Lower lobe of right lung (tissue), 2 donors: ENCODE results near the gene HAGHL. TPM values are rescaled to one million over a fixed set of nuclear protein-coding genes. Genes with fewer than 3 reads are reported as not detected.
A peak's percentile ranks its signal among the peaks of the same experiment; 100 is the strongest.

ENCODE experiments used
- ATAC-seq, 2 donors: fragments of 200-7000 bp; cut with Tn5 transposase; one replicate each; pipeline ENCODE4 v1.9.1; 2020 to 2022; ENCODE audit warnings: mild to moderate bottlenecking in 2 of 2, moderate library complexity in 2 of 2
- DNase-seq: peaks from one replicate; pipeline ENCODE4 v3.0.0-alpha.2; 2020
- H3K27ac ChIP-seq: fragments of 200-600 bp; one replicate; pipeline ENCODE4 v1.8.0; 2022
- H3K27me3 ChIP-seq: fragments of 200-600 bp; one replicate; pipeline ENCODE4 v1.8.0; 2022; ENCODE audit warnings: low read depth
- H3K36me3 ChIP-seq: fragments of 200-600 bp; one replicate; pipeline ENCODE4 v1.8.0; 2022; ENCODE audit warnings: mild to moderate bottlenecking
- H3K4me1 ChIP-seq: fragments of 200-600 bp; one replicate; pipeline ENCODE4 v1.8.0; 2022
- H3K4me3 ChIP-seq: fragments of 200-600 bp; one replicate; pipeline ENCODE4 v1.8.0; 2022; ENCODE audit warnings: mild to moderate bottlenecking
- H3K9me3 ChIP-seq: fragments of 200-600 bp; one replicate; pipeline ENCODE4 v1.8.0; 2022
- CTCF ChIP-seq: fragments of 200-600 bp; IDR thresholded peaks from one replicate; pipeline ENCODE4 v1.8.0; 2022; ENCODE audit warnings: antibody characterized with exemption, mild to moderate bottlenecking
- intact Hi-C: fragments of 100-400 bp; cut with DNase I; formaldehyde crosslinking; loops from one replicate; pipeline ENCODE4 v1.11.0; 2022
- total RNA-seq: library from RNA; stranded (reverse); fragmentation: NEBNext Ultra II Directional; extraction: Animal tissue kit (Norgen Biotek cat#: 25700); gene quantifications from one replicate; pipeline ENCODE4 v1.2.1, GENCODE V29; 2021
- donor health status: DM: no; HTN: yes; CAD: no; lungs with severe emphysema.

HAGHL gene
- total RNA-seq, 1 donor from 2014 or later, result 15.6 TPM

- Histone ChIP-seq H3K36me3 (no peaks in the 10 kb centered on the region), H3K27ac (no peak overlapping the region), H3K4me3 (no peak overlapping the region), H3K9me3 (no peaks in the 10 kb centered on the region), H3K27me3 (peaks cover 86% of the 10 kb centered on the region), H3K4me1 (peaks cover 26% of the 10 kb centered on the region)
- ATAC-seq, result no peak
- TF ChIP-seq CTCF, result no peak
- intact Hi-C loops, result no loop called here
- no peak for DNase-seq
Observed at GRCh38 chr16:698911-699671, 27.8 kb upstream of the HAGHL start.

GRCh38 chr16:700684-701584 lies 26.0 kb upstream of the HAGHL start:
- no peak for TF ChIP-seq CTCF
- Histone ChIP-seq H3K36me3 (no peaks in the 10 kb centered on the region), H3K4me1 (peaks cover 11% of the 10 kb centered on the region), H3K9me3 (no peaks in the 10 kb centered on the region), H3K27me3 (peaks cover 82% of the 10 kb centered on the region), H3K4me3 (no peak overlapping the region), H3K27ac (no peak overlapping the region)
- DNase-seq, result no peak
- peak; percentile 47 to 61 for ATAC-seq
- intact Hi-C loops, result no loop called here

- Histone ChIP-seq H3K27me3 (peaks cover 84% of the 10 kb centered on the region), H3K4me3 (no peak overlapping the region), H3K4me1 (peaks cover 11% of the 10 kb centered on the region), H3K36me3 (no peaks in the 10 kb centered on the region), H3K27ac (no peak overlapping the region), H3K9me3 (no peaks in the 10 kb centered on the region)
- no peak for DNase-seq
- no peak for TF ChIP-seq CTCF
- intact Hi-C loops, result no loop called here
- no peak for ATAC-seq
Observed at GRCh38 chr16:702341-702740, 24.6 kb upstream of the HAGHL start.

GRCh38 chr16:703406-703805 lies 23.5 kb upstream of the HAGHL start:
- Histone ChIP-seq H3K9me3 (no peaks in the 10 kb centered on the region), H3K4me1 (peaks cover 11% of the 10 kb centered on the region), H3K27me3 (peaks cover 88% of the 10 kb centered on the region), H3K4me3 (no peak overlapping the region), H3K36me3 (no peaks in the 10 kb centered on the region), H3K27ac (no peak overlapping the region)
- no peak for DNase-seq
- intact Hi-C loops, result no loop called here
- no peak for TF ChIP-seq CTCF
- no peak for ATAC-seq

- intact Hi-C loops, result no loop called here
- Histone ChIP-seq H3K27ac (no peak overlapping the region), H3K27me3 (peaks cover 91% of the 10 kb centered on the region), H3K4me1 (peaks cover 11% of the 10 kb centered on the region), H3K4me3 (no peak overlapping the region), H3K36me3 (no peaks in the 10 kb centered on the region), H3K9me3 (no peaks in the 10 kb centered on the region)
- ATAC-seq, result no peak
- no peak for TF ChIP-seq CTCF
- no peak for DNase-seq
Observed at GRCh38 chr16:704047-704446, 22.9 kb upstream of the HAGHL start.
